Measurements from ENCODE around the gene CEP41. TPM values are rescaled to one million over a fixed set of nuclear protein-coding genes. Genes with fewer than 3 reads are reported as not detected.
A peak's percentile ranks its signal among the peaks of the same experiment; 100 is the strongest.

Gene CEP41
- total RNA-seq, 1 donor, result 12.5 TPM

- no peak overlapping the region for H3K4me3 ChIP-seq (ENCODE audit: low read depth, low read length)
- no peak for DNase-seq (ENCODE audit: low read depth)
- TF ChIP-seq CTCF (IDR thresholded peaks at IDR 0.05; ENCODE audit: insufficient read depth, low read depth, low read length), result peak; percentile 21
Observed at GRCh38 chr7:130486114-130486953, 45.5 kb upstream of the CEP41 start.

GRCh38 chr7:130485734-130486113 is 44.9 kb upstream of the CEP41 start:
- DNase-seq (ENCODE audit: low read depth), result no peak
- TF ChIP-seq CTCF (IDR thresholded peaks at IDR 0.05; ENCODE audit: insufficient read depth, low read depth, low read length), result no peak
- H3K4me3 ChIP-seq (ENCODE audit: low read depth, low read length), result no peak overlapping the region

DNA sequence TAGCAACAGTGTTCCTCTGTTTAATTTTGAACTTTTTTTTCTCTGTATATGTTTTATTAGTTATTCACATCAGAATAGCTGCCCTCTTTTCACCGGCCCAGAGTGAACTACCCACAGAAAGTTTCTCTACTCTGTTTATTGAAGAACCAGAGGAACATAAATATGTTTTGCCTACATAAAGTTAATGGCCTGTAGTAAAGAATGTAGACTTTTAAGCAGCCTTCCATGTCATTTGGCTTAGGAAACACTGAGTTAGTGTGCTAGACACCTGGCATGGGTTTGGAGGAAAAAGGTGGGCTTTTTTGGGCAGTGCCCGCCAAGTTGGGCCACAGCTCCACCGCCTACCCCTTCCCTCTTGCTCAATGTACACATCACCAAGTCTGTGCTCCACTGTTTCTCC is 42.2 kb upstream of the CEP41 start:
- H3K4me3 ChIP-seq (ENCODE audit: low read depth, low read length), result no peak overlapping the region
- DNase-seq (ENCODE audit: low read depth), result no peak
- no peak for TF ChIP-seq CTCF (IDR thresholded peaks at IDR 0.05; ENCODE audit: insufficient read depth, low read depth, low read length)

DNA sequence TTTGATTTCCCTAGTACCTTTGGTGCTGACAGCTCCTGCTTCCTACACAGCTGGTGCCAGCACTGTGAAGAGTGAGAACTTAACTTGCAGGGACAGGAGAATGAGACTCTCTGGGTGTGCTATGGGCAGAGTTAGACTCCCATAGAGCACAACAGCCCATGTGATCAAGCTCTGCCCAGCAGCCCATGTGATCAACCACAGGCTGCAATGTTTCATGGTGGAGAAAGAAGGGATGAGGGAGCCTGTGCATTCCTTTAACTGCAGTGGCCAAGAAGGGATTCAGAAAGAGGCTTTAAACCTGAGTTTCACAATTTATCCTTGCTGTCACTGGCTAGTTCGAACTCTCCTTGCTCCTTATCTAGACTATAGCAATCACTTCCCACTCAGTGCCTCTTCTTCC is 41.1 kb upstream of the CEP41 start:
- peak; percentile 65 for DNase-seq (ENCODE audit: low read depth)
- TF ChIP-seq CTCF (IDR thresholded peaks at IDR 0.05; ENCODE audit: insufficient read depth, low read depth, low read length), result no peak
- H3K4me3 ChIP-seq (ENCODE audit: low read depth, low read length), result no peak overlapping the region

- no peak overlapping the region for H3K4me3 ChIP-seq (ENCODE audit: low read depth, low read length)
- no peak for DNase-seq (ENCODE audit: low read depth)
- TF ChIP-seq CTCF (IDR thresholded peaks at IDR 0.05; ENCODE audit: insufficient read depth, low read depth, low read length), result no peak
Observed at GRCh38 chr7:130479716-130480400, 39.0 kb upstream of the CEP41 start.

DNA sequence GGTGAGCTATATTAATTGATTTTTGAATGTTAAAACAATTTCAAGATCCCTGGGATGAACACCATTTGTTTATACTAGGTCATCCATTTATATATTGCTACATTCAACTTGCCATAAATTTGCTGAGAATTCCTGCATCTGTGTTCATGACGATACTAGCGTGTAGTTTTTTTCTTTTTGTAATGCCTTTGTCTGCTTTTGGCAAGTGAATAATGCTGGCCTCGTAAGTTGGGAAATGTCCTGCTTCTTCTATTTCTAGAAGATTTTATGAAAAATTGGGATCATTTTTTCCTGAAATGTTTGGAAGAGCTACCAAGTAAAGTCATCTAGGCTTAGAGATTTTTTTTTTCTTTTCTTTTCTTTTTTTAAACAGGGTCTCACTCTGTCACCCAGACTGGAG is 38.2 kb upstream of the CEP41 start:
- no peak for TF ChIP-seq CTCF (IDR thresholded peaks at IDR 0.05; ENCODE audit: insufficient read depth, low read depth, low read length)
- no peak for DNase-seq (ENCODE audit: low read depth)
- H3K4me3 ChIP-seq (ENCODE audit: low read depth, low read length), result no peak overlapping the region

Data from fibroblast of villous mesenchyme (primary cell).